Stomach (tissue), 9 donors: ENCODE data around the gene FNDC8. TPM values are rescaled to one million over a fixed set of nuclear protein-coding genes. Genes with fewer than 3 reads are reported as not detected.

Source experiments
- DNase-seq, 2 donors: peaks; one replicate each; pipeline versions ENCODE4 v3.0.0 to v3.0.0-alpha.2; 2013 to 2019
- H3K27ac ChIP-seq, 5 donors: fragments of 200-600 bp in 4 of 5; sonication (generic) in 4 of 5; one replicate each; pipeline ENCODE4 v1.5.1; 2013 to 2019; ENCODE audit warnings: mild to moderate bottlenecking in 1 of 5, moderate library complexity in 1 of 5
- H3K27me3 ChIP-seq, 3 donors: fragments of 200-600 bp; sonication (generic); one replicate each; pipeline ENCODE4 v1.5.1; 2017 to 2019; ENCODE audit warnings: mixed run types in 1 of 3
- H3K36me3 ChIP-seq, 4 donors: fragments of 200-600 bp; sonication (generic); 1 replicate in 3 of 4; 2 replicates in 1 of 4; pipeline ENCODE4 v1.5.1; 2016 to 2019
- H3K4me1 ChIP-seq, 4 donors: fragments of 200-600 bp; sonication (generic); one replicate each; pipeline ENCODE4 v1.5.1; 2016 to 2019
- H3K4me3 ChIP-seq, 4 donors: fragments of 200-600 bp; sonication (generic) in 3 of 4; one replicate each; pipeline ENCODE4 v1.5.1; 2016 to 2019; ENCODE audit warnings: mild to moderate bottlenecking in 1 of 4
- H3K9me3 ChIP-seq, 4 donors: fragments of 200-600 bp; sonication (generic); one replicate each; pipeline ENCODE4 v1.5.1; 2016 to 2019
- EP300 ChIP-seq: sonication (generic); formaldehyde crosslinking; IDR thresholded peaks from one replicate; pipeline ENCODE4 v1.6.1; 2017; ENCODE audit warnings: antibody characterized with exemption
- POLR2A ChIP-seq, 4 donors: fragments of 450-650 bp; IDR thresholded peaks; one replicate each; pipeline ENCODE4 v1.6.1; 2016; ENCODE audit warnings: antibody characterized with exemption in 4 of 4, control low read depth in 2 of 4, mild to moderate bottlenecking in 1 of 4, moderate library complexity in 1 of 4
- POLR2AphosphoS5 ChIP-seq, 3 donors: sonication (generic); formaldehyde crosslinking; IDR thresholded peaks; one replicate each; pipeline ENCODE4 v1.6.1; 2016; ENCODE audit warnings: antibody characterized with exemption in 3 of 3
- WGBS, 5 donors: extraction: QIAGEN DNeasy Blood & Tissue Kit in 3 of 5; methylation state at CpG; one replicate each; pipeline versions ENCODE4 v1.1.5 to v1.1.7; 2013 to 2018; 5-methylcytosine and 5-hydroxymethylcytosine counted together
- intact Hi-C: fragments of 100-400 bp; cut with DNase I; formaldehyde crosslinking; loops from one replicate; pipeline ENCODE4 v1.15.1; 2023; ENCODE audit warnings: low total_unique reads
- polyA plus RNA-seq, 3 donors: library from polyadenylated mRNA; stranded (reverse); fragments of 200-250 nt; gene quantifications; one replicate each; pipeline ENCODE4 v1.2.3, GENCODE V29; 2013
- total RNA-seq, 5 donors: library from RNA; depleted of rRNA; stranded (reverse); fragments of >200 nt; gene quantifications; one replicate each; pipeline versions ENCODE4 v1.1.0 to v1.2.3, GENCODE V29; 2014 to 2016
- TF ChIP-seq, protein P1 (sequence below), 7 experiments: fragments of 450-650 bp in 4 of 7; fragments of 200-600 bp in 3 of 7; sonication (generic) in 3 of 7; IDR thresholded peaks; one replicate each; pipeline ENCODE4 v1.5.1; 2016 to 2019; ENCODE audit warnings: antibody characterized with exemption in 7 of 7, control low read depth in 2 of 7, mild to moderate bottlenecking in 1 of 7
- donor health status: healthy with polysubstance abuse.
- donor health status: Bipolar disorder and iron deficiency.
- donor health status: healthy.

Gene FNDC8
- total and polyA plus RNA-seq, 8 donors = not detected

DNA sequence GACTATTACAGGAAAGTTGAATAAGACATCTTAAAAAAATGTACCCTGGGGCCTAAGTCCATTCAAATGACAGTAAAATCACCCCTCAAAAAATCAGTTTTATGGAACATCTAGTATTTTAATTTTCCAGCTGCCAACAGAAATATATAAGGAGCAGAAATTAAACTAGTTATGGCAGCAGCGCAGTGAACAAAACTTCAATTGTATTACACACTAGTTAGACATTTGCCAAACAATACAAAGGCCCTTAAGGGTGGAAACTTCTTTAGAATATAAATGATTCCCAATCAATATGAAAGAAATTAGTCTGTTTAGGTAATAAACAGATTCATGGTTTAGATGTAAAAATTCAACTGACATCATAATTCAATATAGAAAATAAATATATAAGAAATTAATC, 39.8 kb upstream of the FNDC8 start:
- TF ChIP-seq, protein P1, sequence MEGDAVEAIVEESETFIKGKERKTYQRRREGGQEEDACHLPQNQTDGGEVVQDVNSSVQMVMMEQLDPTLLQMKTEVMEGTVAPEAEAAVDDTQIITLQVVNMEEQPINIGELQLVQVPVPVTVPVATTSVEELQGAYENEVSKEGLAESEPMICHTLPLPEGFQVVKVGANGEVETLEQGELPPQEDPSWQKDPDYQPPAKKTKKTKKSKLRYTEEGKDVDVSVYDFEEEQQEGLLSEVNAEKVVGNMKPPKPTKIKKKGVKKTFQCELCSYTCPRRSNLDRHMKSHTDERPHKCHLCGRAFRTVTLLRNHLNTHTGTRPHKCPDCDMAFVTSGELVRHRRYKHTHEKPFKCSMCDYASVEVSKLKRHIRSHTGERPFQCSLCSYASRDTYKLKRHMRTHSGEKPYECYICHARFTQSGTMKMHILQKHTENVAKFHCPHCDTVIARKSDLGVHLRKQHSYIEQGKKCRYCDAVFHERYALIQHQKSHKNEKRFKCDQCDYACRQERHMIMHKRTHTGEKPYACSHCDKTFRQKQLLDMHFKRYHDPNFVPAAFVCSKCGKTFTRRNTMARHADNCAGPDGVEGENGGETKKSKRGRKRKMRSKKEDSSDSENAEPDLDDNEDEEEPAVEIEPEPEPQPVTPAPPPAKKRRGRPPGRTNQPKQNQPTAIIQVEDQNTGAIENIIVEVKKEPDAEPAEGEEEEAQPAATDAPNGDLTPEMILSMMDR (IDR thresholded peaks at IDR 0.05) = no peak
- no peak for TF ChIP-seq EP300
- no peak for TF ChIP-seq POLR2A (IDR thresholded peaks at IDR 0.05)
- no peak for TF ChIP-seq POLR2AphosphoS5 (IDR thresholded peaks at IDR 0.05)
- peak overlapping the region in 1 of 5 donors; percentile 36 for H3K27ac ChIP-seq
- H3K36me3 ChIP-seq = no peaks in the 10 kb centered on the region
- no peak for DNase-seq
- no peaks in the 10 kb centered on the region for H3K27me3 ChIP-seq
- no peak overlapping the region for H3K4me3 ChIP-seq
- H3K9me3 ChIP-seq = no peaks in the 10 kb centered on the region
- H3K4me1 ChIP-seq = peaks cover 0 to 82% (median 37%) of the 10 kb centered on the region in 4 donors
- intact Hi-C loops = no loop called here
- WGBS, 5 donors = 89 to 97% (median 91%) methylated on average over 1 of the region's 1 CpG

DNA sequence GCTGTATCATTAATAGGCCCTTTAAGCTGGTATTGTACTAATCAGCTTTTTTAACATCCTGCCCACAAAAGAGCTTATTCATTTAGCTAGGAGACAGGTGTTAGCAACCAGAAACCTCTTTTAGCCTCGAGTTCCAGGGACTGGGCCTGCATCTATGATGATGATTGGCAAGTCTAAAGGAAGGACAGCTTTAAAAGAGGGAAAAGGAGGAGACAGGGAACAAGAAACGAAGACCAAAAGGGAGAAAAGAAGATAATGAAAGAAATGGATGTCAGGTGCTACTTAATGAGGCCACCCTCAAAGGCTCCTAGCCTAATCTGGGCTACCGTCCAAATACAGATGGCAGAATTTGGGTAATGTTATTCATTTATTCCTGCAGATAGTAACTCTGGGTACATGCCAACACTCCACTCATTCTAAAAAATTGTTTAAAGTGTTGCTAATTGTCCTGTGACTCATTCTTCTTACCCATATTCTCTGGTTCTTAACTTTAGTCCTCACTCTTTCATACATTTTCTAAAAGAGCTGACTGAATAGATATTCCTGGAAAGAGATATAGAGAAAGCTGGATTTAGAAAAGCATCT, 39.2 kb upstream of the FNDC8 start:
- Histone ChIP-seq H3K4me1 (peaks cover 4 to 87% (median 42%) of the 10 kb centered on the region in 4 donors), H3K9me3 (no peaks in the 10 kb centered on the region), H3K36me3 (no peaks in the 10 kb centered on the region), H3K27ac (peak overlapping the region in 2 of 5 donors; percentile 11 to 36), H3K4me3 (no peak overlapping the region), H3K27me3 (no peaks in the 10 kb centered on the region)
- TF ChIP-seq EP300 (no peak), POLR2AphosphoS5 (IDR thresholded peaks at IDR 0.05) (peak in 1 of 3 donors; percentile 11), POLR2A (IDR thresholded peaks at IDR 0.05) (no peak)
- TF ChIP-seq, protein P1 (IDR thresholded peaks at IDR 0.05) = no peak
- 25 to 34% (median 26%) methylated on average over 3 of the region's 3 CpGs for WGBS, 5 donors
- DNase-seq = peak in 1 of 2 donors; percentile 20
- intact Hi-C loops = no loop called here

DNA sequence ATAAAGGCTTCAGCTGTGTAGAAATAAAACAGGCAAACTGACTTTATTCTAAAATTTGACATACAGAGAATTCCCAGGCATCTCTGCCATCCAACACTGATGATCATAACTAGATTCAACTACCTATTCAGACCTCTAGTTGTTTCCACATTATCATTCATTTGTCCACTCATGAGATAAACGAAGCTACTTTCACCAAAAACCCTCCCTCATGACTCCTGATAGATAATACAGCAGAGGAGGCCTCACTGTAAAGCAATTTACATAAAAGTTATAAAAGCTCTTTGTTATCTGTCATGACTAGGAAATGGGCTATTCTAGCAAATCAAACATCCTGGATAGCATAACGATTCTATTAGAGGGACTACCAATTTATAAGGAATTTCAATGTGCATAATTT, 38.3 kb upstream of the FNDC8 start:
- H3K9me3 ChIP-seq = no peaks in the 10 kb centered on the region
- no peak overlapping the region for H3K27ac ChIP-seq
- H3K27me3 ChIP-seq = no peaks in the 10 kb centered on the region
- no peaks in the 10 kb centered on the region for H3K36me3 ChIP-seq
- TF ChIP-seq, protein P1 (IDR thresholded peaks at IDR 0.05) = no peak
- TF ChIP-seq POLR2A (IDR thresholded peaks at IDR 0.05) = no peak
- TF ChIP-seq POLR2AphosphoS5 (IDR thresholded peaks at IDR 0.05) = no peak
- no peak for TF ChIP-seq EP300
- 45 to 67% (median 55%) methylated on average over 2 of the region's 2 CpGs for WGBS, 5 donors
- H3K4me3 ChIP-seq = no peak overlapping the region
- H3K4me1 ChIP-seq = peaks cover 9 to 92% (median 47%) of the 10 kb centered on the region in 4 donors
- DNase-seq = no peak
- intact Hi-C loops = no loop called here

DNA sequence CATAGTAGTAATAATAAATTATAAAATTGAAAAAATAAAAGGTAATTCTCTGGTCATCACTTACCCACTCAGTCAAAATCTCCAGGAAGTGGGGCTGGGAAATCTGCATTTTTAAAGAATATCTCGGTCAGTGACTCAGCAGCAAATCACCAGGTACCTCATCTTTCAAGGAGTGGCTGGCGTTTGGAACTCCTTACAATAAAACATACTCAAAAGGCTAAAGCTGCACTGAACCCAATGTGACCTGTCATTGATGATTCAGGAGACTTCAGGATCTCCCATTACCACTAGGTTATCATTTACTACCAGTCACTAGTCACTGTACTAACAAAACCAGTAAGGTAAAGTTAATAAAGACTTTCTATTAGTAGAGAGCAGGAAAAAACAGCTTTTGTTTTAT, 36.4 kb upstream of the FNDC8 start:
- no peaks in the 10 kb centered on the region for H3K27me3 ChIP-seq
- H3K9me3 ChIP-seq = no peaks in the 10 kb centered on the region
- H3K27ac ChIP-seq = peak overlapping the region in 3 of 5 donors; percentile 18 to 56 (median 39)
- 45 to 57% (median 48%) methylated on average over 2 of the region's 2 CpGs for WGBS, 5 donors
- peak in 1 of 2 donors; percentile 53 for DNase-seq
- intact Hi-C loops = no loop called here
- H3K36me3 ChIP-seq = no peaks in the 10 kb centered on the region
- TF ChIP-seq POLR2A (IDR thresholded peaks at IDR 0.05) = no peak
- peak in 1 of 3 donors; percentile 10 for TF ChIP-seq POLR2AphosphoS5 (IDR thresholded peaks at IDR 0.05)
- no peak overlapping the region for H3K4me3 ChIP-seq
- H3K4me1 ChIP-seq = peaks cover 14 to 87% (median 57%) of the 10 kb centered on the region in 4 donors

DNA sequence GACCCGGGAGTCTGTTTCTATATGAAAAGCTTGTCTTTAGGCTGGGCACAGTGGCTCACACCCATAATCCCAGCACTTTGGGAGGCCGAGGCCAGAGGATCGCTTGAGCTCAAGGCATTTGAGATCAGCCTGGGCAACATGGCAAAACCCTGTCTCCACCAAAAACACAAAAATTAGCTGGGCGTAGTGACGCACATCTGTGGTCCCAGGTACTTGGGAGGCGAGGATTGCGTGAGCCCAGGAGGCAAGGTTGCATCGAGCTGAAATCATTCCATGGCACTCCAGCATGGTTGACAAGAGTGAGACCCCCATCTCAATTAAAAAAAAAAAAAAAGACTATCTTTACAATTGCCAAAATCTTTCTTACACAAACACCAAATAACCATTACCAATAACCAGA, 35.3 kb upstream of the FNDC8 start:
- Histone ChIP-seq H3K4me1 (peaks cover 14 to 75% (median 53%) of the 10 kb centered on the region in 4 donors), H3K9me3 (no peaks in the 10 kb centered on the region), H3K36me3 (no peaks in the 10 kb centered on the region), H3K4me3 (no peak overlapping the region), H3K27ac (peak overlapping the region in 3 of 5 donors; percentile 18 to 56 (median 39)), H3K27me3 (no peaks in the 10 kb centered on the region)
- 95 to 98% (median 97%) methylated on average over 8 of the region's 8 CpGs for WGBS, 5 donors
- intact Hi-C loops = no loop called here
- TF ChIP-seq POLR2A (IDR thresholded peaks at IDR 0.05) (no peak), POLR2AphosphoS5 (IDR thresholded peaks at IDR 0.05) (no peak), EP300 (no peak)
- TF ChIP-seq, protein P1 (IDR thresholded peaks at IDR 0.05) = no peak
- no peak for DNase-seq
